Stimulated activated CD4-positive, alpha-beta T cell treated with anti-CD3 and anti-CD28 coated beads, Interleukin-15, amount 100 ng/mL, for 24 hours (primary cell): ENCODE measurements around the gene PYGB.
A peak's percentile ranks its signal among the peaks of the same experiment; 100 is the strongest.

Experiments
- DNase-seq: peaks from one replicate; pipeline ENCODE4 v3.0.0-alpha.2; 2020

PYGB gene

GRCh38 chr20:25216199-25216945 lies 31.5 kb upstream of the PYGB start:
- no peak for DNase-seq

GRCh38 chr20:25217161-25218108 lies 30.4 kb upstream of the PYGB start:
- no peak for DNase-seq

- DNase-seq: no peak
Measured at GRCh38 chr20:25218109-25218486, 29.8 kb upstream of the PYGB start.

- no peak for DNase-seq
Measured at GRCh38 chr20:25218492-25218891, 29.4 kb upstream of the PYGB start.

- no peak for DNase-seq
Measured at GRCh38 chr20:25219365-25219764, 28.5 kb upstream of the PYGB start.

GRCh38 chr20:25220021-25220730 lies 27.7 kb upstream of the PYGB start:
- peak; percentile 30 for DNase-seq

GRCh38 chr20:25220810-25221591 lies 26.9 kb upstream of the PYGB start:
- DNase-seq: no peak

- DNase-seq: no peak
Measured at GRCh38 chr20:25221592-25222460, 26.1 kb upstream of the PYGB start.

- DNase-seq: no peak
Measured at GRCh38 chr20:25222461-25223178, 25.3 kb upstream of the PYGB start.

- peak; percentile 66 for DNase-seq
Measured at GRCh38 chr20:25223179-25223661, 24.7 kb upstream of the PYGB start.

- DNase-seq: no peak
Measured at GRCh38 chr20:25223765-25224720, 23.8 kb upstream of the PYGB start.

GRCh38 chr20:25224941-25225340 lies 22.9 kb upstream of the PYGB start:
- no peak for DNase-seq

GRCh38 chr20:25225642-25226432 lies 22.0 kb upstream of the PYGB start:
- DNase-seq: no peak

GRCh38 chr20:25226433-25227316 lies 21.2 kb upstream of the PYGB start:
- no peak for DNase-seq

- no peak for DNase-seq
Measured at GRCh38 chr20:25227317-25227831, 20.5 kb upstream of the PYGB start.

GRCh38 chr20:25229486-25230165 lies 18.3 kb upstream of the PYGB start:
- DNase-seq: no peak
